Esophagus (tissue), 2 donors: ENCODE results near the gene B3GALT4. TPM values are rescaled to one million over a fixed set of nuclear protein-coding genes. Genes with fewer than 3 reads are reported as not detected.

Experiments used
- H3K27ac ChIP-seq, 2 donors: one replicate each; pipeline ENCODE4 v1.5.1; 2013; ENCODE audit warnings: low read depth in 2 of 2, mild to moderate bottlenecking in 2 of 2, inconsistent platforms in 1 of 2, low read length in 1 of 2, moderate library complexity in 1 of 2
- H3K27me3 ChIP-seq, 2 donors: one replicate each; pipeline ENCODE4 v1.6.1; 2013; ENCODE audit warnings: low read length in 2 of 2, control low read depth in 1 of 2, mild to moderate bottlenecking in 1 of 2; ENCODE audit not compliant: insufficient read depth in 2 of 2, control insufficient read depth in 1 of 2
- H3K36me3 ChIP-seq, 2 donors: one replicate each; pipeline ENCODE4 v1.6.1; 2013; ENCODE audit warnings: low read length in 1 of 2; ENCODE audit not compliant: control insufficient read depth in 2 of 2, insufficient read depth in 2 of 2
- H3K4me1 ChIP-seq, 2 donors: one replicate each; pipeline ENCODE4 v1.6.1; 2013; ENCODE audit warnings: low read length in 1 of 2; ENCODE audit not compliant: control insufficient read depth in 2 of 2, insufficient read depth in 2 of 2
- H3K4me3 ChIP-seq, 2 donors: one replicate each; pipeline ENCODE4 v1.5.1; 2013; ENCODE audit warnings: low read length in 2 of 2, mild to moderate bottlenecking in 2 of 2, low read depth in 1 of 2, moderate library complexity in 1 of 2
- H3K9me3 ChIP-seq, 2 donors: one replicate each; pipeline ENCODE4 v1.6.1; 2013; ENCODE audit warnings: mild to moderate bottlenecking in 2 of 2, low read depth in 1 of 2, low read length in 1 of 2, moderate library complexity in 1 of 2; ENCODE audit not compliant: control insufficient read depth in 2 of 2, insufficient read depth in 1 of 2
- WGBS, 2 donors: extraction: QIAGEN DNeasy Blood & Tissue Kit; methylation state at CpG; one replicate each; pipeline ENCODE4 v1.1.7; 2013; 5-methylcytosine and 5-hydroxymethylcytosine counted together
- polyA plus RNA-seq, 2 donors: library from polyadenylated mRNA; stranded (reverse); fragments of 200-250 nt; gene quantifications; one replicate each; pipeline ENCODE4 v1.2.3, GENCODE V29; 2013
- donor health status: healthy with polysubstance abuse.
- donor health status: Bipolar disorder and iron deficiency.

B3GALT4 gene
- polyA plus RNA-seq, 2 donors, result 21.1 to 27.2 TPM

DNA sequence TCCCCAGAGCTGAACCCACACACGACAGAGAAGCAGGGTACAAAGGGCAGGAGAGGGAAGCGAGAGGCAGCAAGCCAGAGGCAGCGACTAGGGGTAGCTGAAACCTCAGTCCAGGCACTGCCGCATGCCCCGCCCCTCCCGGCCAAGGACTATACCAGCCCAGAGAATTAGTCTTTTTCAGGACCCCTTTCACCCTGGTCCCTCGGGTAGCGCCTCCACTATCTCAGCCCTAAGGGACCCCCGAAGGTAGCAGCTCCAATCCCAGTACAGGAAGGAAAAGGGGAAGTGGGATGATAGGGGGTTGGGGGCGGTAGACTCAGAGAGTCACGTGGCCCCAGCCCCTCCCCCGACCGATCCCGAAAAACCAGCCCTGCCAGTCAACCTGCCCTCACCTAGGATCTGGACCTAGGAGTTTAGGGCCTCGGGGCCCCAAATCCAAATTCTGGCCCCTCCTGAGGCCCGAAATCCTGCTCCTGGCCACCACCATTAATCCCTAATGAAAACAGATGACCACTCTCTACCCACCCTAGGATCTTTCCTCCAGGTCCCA, 20.6 kb downstream of the B3GALT4 start:
- H3K4me1 ChIP-seq, result peaks cover 0 to 8% of the 10 kb centered on the region in 2 donors
- 11 to 12% methylated on average over 15 to 16 of the region's 16 CpGs for WGBS, 2 donors
- peak overlapping the region; percentile 99 to 100 for H3K27ac ChIP-seq
- H3K36me3 ChIP-seq, result peaks cover 10 to 22% of the 10 kb centered on the region in 2 donors
- H3K9me3 ChIP-seq, result no peaks in the 10 kb centered on the region
- H3K4me3 ChIP-seq, result peak overlapping the region; percentile 54 to 76
- no peaks in the 10 kb centered on the region for H3K27me3 ChIP-seq

DNA sequence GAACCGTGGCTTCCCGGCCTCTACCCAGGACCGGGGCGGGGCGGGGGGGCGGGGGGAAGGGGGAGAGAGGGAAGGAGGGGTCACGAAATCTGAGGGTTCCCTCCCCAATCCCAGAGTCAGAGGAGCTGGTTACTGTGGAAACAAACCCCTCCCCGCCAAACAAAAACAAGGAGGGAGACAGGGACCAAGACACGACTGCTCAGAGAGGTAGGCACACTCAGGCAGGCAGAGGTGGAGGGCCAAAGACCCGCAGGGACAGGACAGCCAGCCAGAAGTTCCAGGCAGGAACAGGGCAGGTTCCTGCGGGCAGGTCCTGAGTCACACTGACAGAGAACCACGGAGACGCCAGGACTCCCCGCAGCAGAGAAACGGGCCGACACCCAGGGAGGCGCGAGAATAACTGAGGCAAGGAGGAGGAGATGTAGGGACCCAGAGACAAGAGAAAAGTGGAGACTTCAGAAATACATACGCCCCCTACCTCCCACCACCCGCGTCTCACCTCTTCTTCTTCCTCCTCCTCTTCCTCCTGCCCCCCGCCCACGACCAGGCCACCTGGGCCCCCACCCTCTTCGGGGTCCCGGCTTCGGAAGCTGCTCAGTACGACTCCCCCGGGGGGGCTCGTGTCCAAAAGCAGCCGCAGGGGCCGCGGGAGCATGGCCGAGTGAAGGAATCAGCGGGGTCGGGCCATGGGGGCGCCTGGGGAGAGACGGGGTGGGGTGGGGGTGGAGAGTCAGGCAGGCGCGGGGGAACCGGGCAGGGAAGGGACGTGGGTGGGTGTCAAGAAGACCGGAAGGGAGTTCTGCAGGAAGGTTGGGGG, 21.2 kb downstream of the B3GALT4 start:
- Histone ChIP-seq H3K4me1 (peaks cover 0 to 8% of the 10 kb centered on the region in 2 donors), H3K27ac (peak overlapping the region; percentile 99 to 100), H3K9me3 (no peaks in the 10 kb centered on the region), H3K4me3 (peak overlapping the region; percentile 76 to 90), H3K27me3 (no peaks in the 10 kb centered on the region), H3K36me3 (peaks cover 9 to 20% of the 10 kb centered on the region in 2 donors)
- 0 to 2% methylated on average over 36 to 42 of the region's 42 CpGs for WGBS, 2 donors

DNA sequence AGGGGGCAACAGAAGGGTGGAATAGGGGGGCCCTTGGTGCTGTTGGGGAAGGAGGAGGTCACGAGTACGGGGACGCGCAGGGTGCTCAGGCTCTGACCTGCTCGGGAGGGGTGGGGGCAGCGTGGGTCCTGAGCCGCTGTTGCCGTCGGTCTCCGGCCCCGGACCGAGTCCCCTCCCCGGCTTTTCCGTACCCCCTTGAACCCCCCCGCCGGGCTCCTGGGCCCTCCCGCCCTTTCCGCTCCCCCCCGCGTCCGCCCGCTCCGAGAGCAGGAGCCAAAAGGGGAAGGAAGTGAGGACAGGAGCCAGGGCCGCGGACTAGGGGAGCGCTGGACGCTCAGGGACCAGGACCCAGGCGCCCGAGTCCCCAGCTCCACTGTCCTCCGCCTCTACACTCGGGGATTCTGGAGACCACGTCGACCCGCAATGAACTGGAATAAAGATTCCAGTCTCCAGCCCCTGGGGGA, 21.9 kb downstream of the B3GALT4 start, which contains the start of gene RGL2:
Gene RGL2 (minus strand): TSS at position 170 of the 464 bp plus-strand sequence. CDS start 332 bp downstream, outside the sequence.
- Histone ChIP-seq H3K9me3 (no peaks in the 10 kb centered on the region), H3K27ac (peak within 1 kb of the TSS; percentile 99 to 100), H3K4me3 (peak within 1 kb of the TSS; percentile 76 to 90), H3K27me3 (no peaks in the 10 kb centered on the region), H3K36me3 (peaks cover 9 to 16% of the 10 kb centered on the region in 2 donors), H3K4me1 (peaks cover 0 to 8% of the 10 kb centered on the region in 2 donors)
- 1% methylated on average over 13 to 34 of the region's 34 CpGs for WGBS, 2 donors

DNA sequence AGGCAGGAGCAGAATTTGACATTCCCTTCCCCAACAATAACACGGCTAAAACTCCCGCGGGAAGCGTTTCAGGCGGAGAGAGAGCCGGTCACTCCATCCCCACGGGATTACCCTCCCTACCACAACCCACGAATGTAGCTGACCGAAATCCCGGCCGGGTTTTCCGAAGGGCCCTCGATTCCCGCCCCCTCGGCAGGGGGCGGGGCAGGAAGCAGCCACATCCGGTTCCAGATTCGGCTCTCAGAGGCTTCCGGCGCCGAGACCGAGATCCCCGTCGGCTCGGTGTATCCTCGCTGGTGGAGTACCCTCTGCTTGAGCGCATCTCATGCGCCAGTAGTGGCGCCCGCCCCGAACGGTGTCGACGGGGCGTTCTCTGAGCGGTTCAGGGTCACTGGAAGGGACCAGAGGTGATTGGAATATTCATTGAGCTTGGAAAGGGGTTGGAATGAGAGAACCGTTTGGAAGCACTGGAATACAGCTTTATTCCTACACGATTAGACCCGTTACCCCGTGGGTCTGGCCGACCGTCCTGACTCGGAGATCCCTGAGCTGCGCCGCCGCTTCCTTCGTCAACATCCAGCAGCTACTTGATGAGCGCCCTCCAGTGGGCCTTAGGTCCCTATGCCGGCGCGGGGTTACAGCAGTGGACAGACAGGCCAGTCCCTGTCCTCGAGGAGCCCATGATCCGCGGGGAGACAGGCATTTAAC, 22.5 kb downstream of the B3GALT4 start:
- Histone ChIP-seq H3K4me3 (peak overlapping the region; percentile 76 to 90), H3K9me3 (no peaks in the 10 kb centered on the region), H3K27me3 (no peaks in the 10 kb centered on the region), H3K4me1 (peaks cover 0 to 8% of the 10 kb centered on the region in 2 donors), H3K36me3 (peaks cover 13 to 22% of the 10 kb centered on the region in 2 donors), H3K27ac (peak overlapping the region; percentile 99 to 100)
- 0% methylated on average over 54 of the region's 54 CpGs for WGBS, 2 donors

DNA sequence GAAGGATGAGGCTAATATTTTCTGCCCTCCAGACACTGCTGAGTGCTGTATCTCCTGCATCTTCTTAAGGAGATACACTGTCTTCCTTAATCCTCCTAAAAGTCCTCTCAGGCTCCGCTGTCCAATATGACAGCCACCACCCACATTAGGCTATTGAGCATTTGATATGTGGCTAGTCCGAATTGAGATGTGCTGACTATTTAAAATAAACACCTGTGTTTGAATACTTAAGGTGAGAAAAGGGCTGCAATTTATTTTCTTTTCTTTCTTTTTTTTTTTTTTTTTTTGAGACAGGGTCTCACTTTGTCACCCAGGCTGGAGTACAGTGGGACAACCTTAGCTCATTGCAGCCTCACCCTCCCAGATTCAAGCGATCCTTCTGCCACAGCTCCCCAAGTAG, 25.0 kb downstream of the B3GALT4 start:
- Histone ChIP-seq H3K36me3 (peaks cover 7 to 15% of the 10 kb centered on the region in 2 donors), H3K27ac (no peak overlapping the region), H3K4me3 (no peak overlapping the region), H3K9me3 (no peaks in the 10 kb centered on the region), H3K4me1 (peaks cover 0 to 7% of the 10 kb centered on the region in 2 donors), H3K27me3 (no peaks in the 10 kb centered on the region)
- 90 to 91% methylated on average over 3 of the region's 3 CpGs for WGBS, 2 donors

DNA sequence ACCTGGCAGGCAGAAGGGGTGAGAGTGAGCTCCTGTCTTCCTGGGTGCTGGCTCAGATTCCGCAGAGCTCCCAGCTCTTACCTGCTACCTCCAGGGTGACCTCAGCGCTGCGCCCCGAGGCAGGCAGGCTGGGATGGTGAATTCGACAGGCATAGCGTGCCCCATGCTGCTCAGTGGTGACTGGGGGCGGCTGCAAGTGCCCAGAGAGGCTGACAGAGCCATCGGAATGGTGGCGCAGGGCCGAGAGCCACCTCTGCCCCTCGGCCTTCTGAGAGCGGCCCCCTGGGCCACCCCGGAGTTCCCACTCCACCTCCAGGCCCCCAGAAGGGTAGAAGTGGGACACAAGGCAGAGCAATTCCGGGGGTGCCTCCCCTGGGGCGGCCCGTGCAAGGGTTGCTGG, 27.3 kb downstream of the B3GALT4 start:
- Histone ChIP-seq H3K4me1 (no peaks in the 10 kb centered on the region), H3K36me3 (peaks cover 7 to 15% of the 10 kb centered on the region in 2 donors), H3K4me3 (no peak overlapping the region), H3K27ac (no peak overlapping the region), H3K9me3 (no peaks in the 10 kb centered on the region), H3K27me3 (no peaks in the 10 kb centered on the region)
- WGBS, 2 donors, result 83 to 88% methylated on average over 16 of the region's 16 CpGs

DNA sequence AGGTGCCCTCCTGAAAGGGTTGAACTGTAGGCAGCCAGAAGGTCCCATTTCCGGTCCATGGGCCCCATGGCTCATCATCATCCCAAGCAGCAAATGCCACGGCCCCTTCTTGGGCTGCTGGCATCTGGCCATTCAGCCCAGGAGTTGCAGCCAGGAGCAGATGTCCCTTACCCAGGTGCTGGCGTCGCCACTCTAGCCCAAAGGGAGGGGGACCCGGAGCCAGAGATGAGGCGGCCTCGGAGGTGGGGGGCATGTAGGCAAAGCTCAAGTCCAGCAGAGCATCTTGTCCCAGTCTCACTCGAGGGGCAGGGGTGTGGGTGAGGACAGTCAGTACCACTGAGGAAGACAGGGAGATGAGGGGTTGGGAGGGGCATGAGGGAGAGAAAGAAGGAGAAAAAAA, 28.1 kb downstream of the B3GALT4 start:
- WGBS, 2 donors, result 79 to 81% methylated on average over 8 of the region's 8 CpGs
- Histone ChIP-seq H3K27me3 (no peaks in the 10 kb centered on the region), H3K4me3 (no peak overlapping the region), H3K27ac (no peak overlapping the region), H3K36me3 (peaks cover 7 to 15% of the 10 kb centered on the region in 2 donors), H3K4me1 (no peaks in the 10 kb centered on the region), H3K9me3 (no peaks in the 10 kb centered on the region)

DNA sequence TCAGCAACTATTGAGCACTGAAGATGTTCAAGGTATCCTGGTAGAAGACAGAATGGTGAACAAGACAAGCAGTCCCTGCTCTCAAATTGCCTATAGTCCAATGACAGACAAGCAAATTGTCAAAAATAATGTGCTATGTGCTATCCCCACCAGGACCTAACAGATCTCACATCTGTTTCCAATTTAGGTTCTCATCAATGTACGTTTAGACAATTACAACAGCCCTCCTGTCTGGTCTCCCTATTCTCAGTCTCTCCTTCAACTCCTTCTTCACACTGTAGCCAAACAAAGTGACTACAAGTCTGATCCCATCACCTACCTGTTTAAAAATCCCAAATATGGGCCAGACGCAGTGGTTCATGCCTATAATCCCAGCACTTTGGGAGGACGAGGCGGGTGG, 29.4 kb downstream of the B3GALT4 start:
- H3K4me1 ChIP-seq, result no peaks in the 10 kb centered on the region
- H3K27ac ChIP-seq, result no peak overlapping the region
- 78 to 80% methylated on average over 4 of the region's 4 CpGs for WGBS, 2 donors
- H3K36me3 ChIP-seq, result peaks cover 7 to 15% of the 10 kb centered on the region in 2 donors
- no peaks in the 10 kb centered on the region for H3K9me3 ChIP-seq
- H3K4me3 ChIP-seq, result no peak overlapping the region
- no peaks in the 10 kb centered on the region for H3K27me3 ChIP-seq

DNA sequence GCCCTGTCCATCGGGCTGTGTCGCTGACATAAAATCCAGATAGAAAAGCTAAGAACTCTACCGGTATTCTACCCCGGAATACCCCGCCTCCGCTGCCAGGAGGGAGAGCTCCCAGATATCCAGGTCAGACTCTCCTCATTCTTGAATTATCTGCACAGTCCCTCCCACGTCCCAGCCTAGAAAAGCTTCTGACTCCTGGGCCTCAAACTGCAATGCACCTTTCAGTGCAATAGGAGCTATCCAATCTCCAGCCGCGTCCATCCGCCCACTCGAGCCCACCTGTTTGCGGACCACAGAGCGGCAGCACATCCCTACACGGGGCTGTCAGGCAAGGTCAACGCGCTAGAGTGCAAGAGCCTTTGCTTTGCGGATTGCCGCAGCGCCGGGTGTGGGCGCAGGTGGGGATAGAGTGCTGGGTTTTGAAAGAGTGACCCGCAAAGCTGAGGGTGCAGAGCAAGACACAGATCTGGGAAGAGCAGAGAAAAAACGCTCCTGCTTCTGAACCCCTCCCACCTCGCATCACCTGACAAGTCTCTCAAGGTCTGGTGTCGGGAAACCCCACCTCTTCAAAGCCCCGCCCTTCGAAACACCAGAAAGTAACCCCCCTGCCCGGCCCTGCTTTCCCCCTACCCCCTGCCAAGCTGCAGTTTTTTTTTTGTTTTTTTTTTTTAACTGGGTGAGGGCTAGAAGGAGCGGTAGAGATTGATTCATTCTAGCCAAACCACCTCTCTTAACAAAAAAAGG, 35.6 kb downstream of the B3GALT4 start:
- Histone ChIP-seq H3K9me3 (no peaks in the 10 kb centered on the region), H3K4me3 (peak overlapping the region; percentile 83 to 88), H3K27ac (peak overlapping the region; percentile 97 to 98), H3K36me3 (no peaks in the 10 kb centered on the region), H3K4me1 (peaks cover 4 to 18% of the 10 kb centered on the region in 2 donors), H3K27me3 (no peaks in the 10 kb centered on the region)
- 5 to 6% methylated on average over 29 of the region's 29 CpGs for WGBS, 2 donors
